SK-N-SH (cell line): ENCODE data around the gene APOL4.

ENCODE experiments used
- POLR2AphosphoS5 ChIP-seq: IDR thresholded peaks from 2 replicates; pipeline ENCODE4 v1.6.1; 2012; ENCODE audit warnings: low read depth, low read length
- TF ChIP-seq, protein P1 (sequence below): fragments of 200-600 bp; sonication (generic); IDR thresholded peaks from 2 replicates; pipeline ENCODE4 v1.6.1; 2017; ENCODE audit warnings: antibody characterized with exemption, mild to moderate bottlenecking, moderate library complexity

DNA sequence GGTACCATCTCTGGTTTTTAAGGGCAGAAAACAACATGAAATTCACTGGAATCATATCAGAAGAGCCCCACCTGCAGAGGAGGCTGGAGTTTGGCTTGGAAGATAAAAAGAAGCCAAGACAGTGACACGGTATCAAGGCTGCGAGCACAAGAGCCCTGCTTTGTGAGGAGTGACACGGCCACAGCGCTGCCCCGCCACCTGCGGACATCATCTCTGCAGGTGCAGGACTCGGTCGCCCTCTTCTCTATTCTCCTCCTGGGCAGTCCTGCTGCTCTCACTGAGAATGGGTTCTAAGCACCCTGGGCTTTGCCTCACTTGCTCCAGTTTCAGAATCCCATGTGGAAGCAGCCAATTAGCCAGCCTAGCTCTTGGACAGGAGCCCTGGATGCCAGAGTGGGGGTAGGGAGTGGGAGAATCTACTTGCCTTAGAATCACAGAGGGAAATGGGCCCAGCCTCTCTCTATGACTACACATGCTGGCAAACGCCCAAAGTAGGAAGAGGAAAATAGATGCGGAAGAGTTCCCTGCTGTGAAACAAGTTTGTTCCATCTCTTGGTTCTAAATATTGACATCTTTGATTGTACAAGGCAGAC is 17.1 kb downstream of the APOL4 start:
- no peak for TF ChIP-seq POLR2AphosphoS5
- TF ChIP-seq, protein P1, sequence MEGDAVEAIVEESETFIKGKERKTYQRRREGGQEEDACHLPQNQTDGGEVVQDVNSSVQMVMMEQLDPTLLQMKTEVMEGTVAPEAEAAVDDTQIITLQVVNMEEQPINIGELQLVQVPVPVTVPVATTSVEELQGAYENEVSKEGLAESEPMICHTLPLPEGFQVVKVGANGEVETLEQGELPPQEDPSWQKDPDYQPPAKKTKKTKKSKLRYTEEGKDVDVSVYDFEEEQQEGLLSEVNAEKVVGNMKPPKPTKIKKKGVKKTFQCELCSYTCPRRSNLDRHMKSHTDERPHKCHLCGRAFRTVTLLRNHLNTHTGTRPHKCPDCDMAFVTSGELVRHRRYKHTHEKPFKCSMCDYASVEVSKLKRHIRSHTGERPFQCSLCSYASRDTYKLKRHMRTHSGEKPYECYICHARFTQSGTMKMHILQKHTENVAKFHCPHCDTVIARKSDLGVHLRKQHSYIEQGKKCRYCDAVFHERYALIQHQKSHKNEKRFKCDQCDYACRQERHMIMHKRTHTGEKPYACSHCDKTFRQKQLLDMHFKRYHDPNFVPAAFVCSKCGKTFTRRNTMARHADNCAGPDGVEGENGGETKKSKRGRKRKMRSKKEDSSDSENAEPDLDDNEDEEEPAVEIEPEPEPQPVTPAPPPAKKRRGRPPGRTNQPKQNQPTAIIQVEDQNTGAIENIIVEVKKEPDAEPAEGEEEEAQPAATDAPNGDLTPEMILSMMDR: no peak
